ENCODE measurements around the gene ADGRD2. TPM values are rescaled to one million over a fixed set of nuclear protein-coding genes. Genes with fewer than 3 reads are reported as not detected.

Gene ADGRD2
- total RNA-seq, 1 experiment from 2014 or later = not detected

DNA sequence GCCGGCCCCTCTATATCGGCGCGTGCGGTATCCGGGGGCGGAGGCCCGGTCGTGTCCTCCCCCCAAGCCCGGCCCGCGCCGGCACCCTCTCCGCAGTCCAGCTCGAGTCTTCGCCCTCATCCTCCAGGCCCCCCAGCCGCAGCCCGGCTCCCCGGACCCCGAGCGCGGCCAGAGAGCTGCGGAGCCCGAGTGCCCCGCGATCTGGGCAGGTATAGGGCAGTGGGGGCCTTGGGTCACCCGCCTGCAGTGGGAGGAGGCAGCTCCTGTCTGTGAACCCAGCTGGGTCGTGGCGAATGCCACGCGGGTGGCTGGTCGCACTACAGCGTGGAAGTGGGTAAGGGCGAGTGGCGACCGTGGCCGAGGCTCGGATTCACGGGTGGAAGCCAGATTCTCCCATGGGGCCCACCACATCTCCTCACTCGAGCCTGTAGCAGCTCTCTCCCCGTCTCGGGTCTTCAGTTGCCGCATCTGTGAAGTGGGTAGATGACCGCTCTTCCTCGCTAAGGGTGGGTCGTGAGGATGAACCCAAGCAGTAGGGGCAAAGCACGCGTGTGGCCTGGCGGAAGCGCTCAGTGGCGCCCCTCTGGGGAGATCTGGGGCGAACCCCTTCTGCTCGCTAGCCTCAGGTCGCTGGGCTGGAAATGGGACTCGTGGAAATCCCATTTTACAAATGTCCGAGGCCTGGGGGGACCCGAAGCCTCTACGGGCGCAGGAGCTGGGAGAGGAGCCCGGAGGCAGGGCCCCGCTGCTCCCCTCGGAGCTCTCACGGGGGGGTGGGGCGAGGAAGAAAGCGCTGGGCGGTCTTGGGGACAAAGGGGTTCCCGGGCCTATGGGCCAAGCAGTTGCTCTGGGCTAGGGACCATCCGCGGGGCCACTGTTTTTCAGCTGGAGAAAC lies 55.0 kb downstream of the ADGRD2 start:
- Histone ChIP-seq H3K9me3 (ENCODE audit: control insufficient read depth, insufficient read depth, low read depth, low read length) (no peaks in the 10 kb centered on the region), H3K4me1 (ENCODE audit: control insufficient read depth, insufficient read depth, low read length) (no peaks in the 10 kb centered on the region), H3K27ac (ENCODE audit: low read length) (no peak overlapping the region), H3K36me3 (ENCODE audit: control insufficient read depth, insufficient read depth, low read length) (no peaks in the 10 kb centered on the region), H3K27me3 (ENCODE audit: control insufficient read depth, insufficient read depth, low read length) (no peaks in the 10 kb centered on the region; the same call in 1 of the 2 replicates), H3K4me3 (ENCODE audit: low read depth in 2 of 2, low read length in 2 of 2) (peak overlapping the region in 1 of 2 experiments; percentile 14; a peak in 1 of 4 replicates)
- TF ChIP-seq SIN3A (IDR thresholded peaks at IDR 0.05; ENCODE audit: borderline replicate concordance, insufficient read depth, low read depth, low read length) (no peak), TCF7L2 (IDR thresholded peaks at IDR 0.05; ENCODE audit: low read depth, low read length) (no peak), REST (IDR thresholded peaks at IDR 0.05; ENCODE audit: insufficient read depth in 1 of 2, low read depth in 2 of 2, low read length in 1 of 2) (no peak), POLR2AphosphoS5 (IDR thresholded peaks at IDR 0.05; ENCODE audit: low read depth, low read length) (no peak), CTCF (IDR thresholded peaks at IDR 0.05) (no peak)
- BruUV-seq (replicated peaks) = no TSS peak
- in situ Hi-C loops (cut with HindIII; ENCODE audit: low pct_unique_long_range_greater_than_20kb, low sequenced_read_pairs) = no loop called here
- POLR2A ChIA-PET = no interaction called here
- ATAC-seq (peak; percentile 45), DNase-seq (ENCODE audit: low read depth, low spot score) (no peak)
- intact Hi-C loops (cut with micrococcal nuclease; ENCODE audit: unreplicated experiment) = no loop called here
- CTCF ChIA-PET = no interaction called here

GRCh38 chr9:124505901-124506346 lies 55.7 kb downstream of the ADGRD2 start:
- POLR2A ChIA-PET = no interaction called here

More at GRCh38 chr9:124505901-124506346, 55.7 kb downstream of the ADGRD2 start:
- no TSS peak for BruUV-seq (replicated peaks)
- Histone ChIP-seq H3K36me3 (ENCODE audit: control insufficient read depth, insufficient read depth, low read length) (no peaks in the 10 kb centered on the region), H3K4me3 (ENCODE audit: low read depth in 2 of 2, low read length in 2 of 2) (no peak overlapping the region), H3K27ac (ENCODE audit: low read length) (no peak overlapping the region), H3K4me1 (ENCODE audit: control insufficient read depth, insufficient read depth, low read length) (no peaks in the 10 kb centered on the region), H3K27me3 (ENCODE audit: control insufficient read depth, insufficient read depth, low read length) (no peaks in the 10 kb centered on the region; the same call in 1 of the 2 replicates), H3K9me3 (ENCODE audit: control insufficient read depth, insufficient read depth, low read depth, low read length) (no peaks in the 10 kb centered on the region)
- CTCF ChIA-PET = no interaction called here
- ATAC-seq = no peak
- in situ Hi-C loops (cut with HindIII; ENCODE audit: low pct_unique_long_range_greater_than_20kb, low sequenced_read_pairs) (no loop called here), intact Hi-C loops (cut with micrococcal nuclease; ENCODE audit: unreplicated experiment) (no loop called here)
- TF ChIP-seq CTCF (IDR thresholded peaks at IDR 0.05) (no peak), POLR2AphosphoS5 (IDR thresholded peaks at IDR 0.05; ENCODE audit: low read depth, low read length) (no peak), TCF7L2 (IDR thresholded peaks at IDR 0.05; ENCODE audit: low read depth, low read length) (no peak), SIN3A (IDR thresholded peaks at IDR 0.05; ENCODE audit: borderline replicate concordance, insufficient read depth, low read depth, low read length) (no peak), REST (IDR thresholded peaks at IDR 0.05; ENCODE audit: insufficient read depth in 1 of 2, low read depth in 2 of 2, low read length in 1 of 2) (no peak)
- no peak for DNase-seq (ENCODE audit: low read depth, low spot score)

Data from Panc1 (cell line).